ENCODE data around the gene FLNB. TPM values are rescaled to one million over a fixed set of nuclear protein-coding genes. Genes with fewer than 3 reads are reported as not detected.
A peak's percentile ranks its signal among the peaks of the same experiment; 100 is the strongest.

The FLNB gene
- total and polyA plus RNA-seq, 2 of the 13 experiments (the other 11 are each of a cell fraction or from before 2014, with no cell fraction given), result 106 to 130 TPM

DNA sequence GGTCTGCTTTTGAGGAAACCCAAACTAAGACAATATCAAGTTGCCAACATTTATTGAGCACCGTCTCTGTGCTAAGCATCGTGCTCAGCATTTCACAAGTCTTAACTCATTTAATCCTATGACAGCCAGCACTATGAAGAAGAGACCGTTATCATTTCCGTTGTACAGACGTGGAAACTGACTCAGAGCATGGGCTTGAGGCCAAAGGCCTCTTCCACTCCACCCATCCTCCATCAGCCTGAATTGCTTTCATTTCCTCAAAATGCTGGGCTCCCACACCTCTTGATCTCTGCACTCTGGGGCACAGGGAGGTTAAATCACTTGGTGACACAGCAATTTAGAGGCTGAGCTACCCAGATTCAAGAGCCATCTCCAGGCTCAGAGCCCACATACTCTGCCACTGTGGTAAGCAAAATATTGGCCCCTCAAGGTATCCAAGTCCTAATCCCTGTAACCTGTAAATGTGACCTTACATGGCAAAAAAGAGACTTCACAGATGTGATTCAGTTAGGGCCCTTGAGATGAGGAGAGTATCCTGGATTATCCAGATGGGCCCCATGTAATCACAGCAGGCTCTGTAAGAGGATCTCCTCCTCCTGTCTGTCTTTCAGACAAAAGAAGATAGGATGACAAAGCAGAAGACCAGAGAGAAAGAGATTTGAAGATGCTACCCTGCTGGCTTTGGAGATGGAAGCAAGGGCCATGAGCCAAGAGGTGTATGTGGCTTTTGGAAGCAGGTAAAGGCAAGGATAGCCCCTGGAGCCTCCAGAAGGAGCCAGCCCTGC, 24.3 kb upstream of the FLNB start (continued):
- TF ChIP-seq ZBTB43 (CRISPR knock-in tag; conservative IDR thresholded peaks at IDR 0.05), result 0 out of 2 replicates have a peak, but pooled peaks have one; percentile 55
- TF ChIP-seq ZFX (CRISPR knock-in tag; IDR thresholded peaks at IDR 0.05; ENCODE audit: low read depth), result peak; percentile 24; the same call in 1 of the 2 replicates
- TF ChIP-seq FUBP1 (CRISPR knock-in tag; IDR thresholded peaks at IDR 0.05; ENCODE audit: borderline replicate concordance), result no peak
- peak; percentile 64 for TF ChIP-seq PHF21A (CRISPR knock-in tag; IDR thresholded peaks at IDR 0.05)
- TF ChIP-seq FOSL2 (CRISPR knock-in tag; IDR thresholded peaks at IDR 0.05), result peak; percentile 88
- TF ChIP-seq ZBTB7B (CRISPR knock-in tag; IDR thresholded peaks at IDR 0.05), result peak; percentile 45; the same call in 1 of the 2 replicates
- no peak for TF ChIP-seq ZNF773 (CRISPR knock-in tag; IDR thresholded peaks at IDR 0.05; ENCODE audit: borderline replicate concordance)
- TF ChIP-seq ZFY (CRISPR knock-in tag; IDR thresholded peaks at IDR 0.05), result 0 out of 2 replicates have a peak, but pooled peaks have one; percentile 27
- TF ChIP-seq MBD4 (IDR thresholded peaks at IDR 0.05; ENCODE audit: borderline replicate concordance, low read length), result 0 out of 2 replicates have a peak, but pooled peaks have one; percentile 67
- TF ChIP-seq SALL1 (CRISPR knock-in tag; IDR thresholded peaks at IDR 0.05), result peak; percentile 46; the same call in 1 of the 2 replicates
- TF ChIP-seq RFXAP (CRISPR knock-in tag; IDR thresholded peaks at IDR 0.05; ENCODE audit: borderline replicate concordance), result 0 out of 2 replicates have a peak, but pooled peaks have one; percentile 27
- no peak for TF ChIP-seq MYNN (CRISPR knock-in tag; IDR thresholded peaks at IDR 0.05; ENCODE audit: low read depth)
- TF ChIP-seq SAP130 (CRISPR knock-in tag; IDR thresholded peaks at IDR 0.05; ENCODE audit: low read depth), result peak; percentile 83
- peak; percentile 65 for TF ChIP-seq HDAC1 (CRISPR knock-in tag; IDR thresholded peaks at IDR 0.05)
- peak; percentile 60; the same call in 1 of the 2 replicates for TF ChIP-seq SOX5 (CRISPR knock-in tag; IDR thresholded peaks at IDR 0.05; ENCODE audit: borderline replicate concordance)
- no peak for TF ChIP-seq SETDB1 (CRISPR knock-in tag; IDR thresholded peaks at IDR 0.05; ENCODE audit: borderline replicate concordance)
- no peak for TF ChIP-seq CBX2 (IDR thresholded peaks at IDR 0.05; ENCODE audit: low read depth, low read length)
- TF ChIP-seq CBX2 (CRISPR knock-in tag; IDR thresholded peaks at IDR 0.05; ENCODE audit: low read depth), result no peak
- TF ChIP-seq HDAC2 (CRISPR knock-in tag; IDR thresholded peaks at IDR 0.05), result peak; percentile 64; the same call in 1 of the 2 replicates
- TF ChIP-seq HNF4G (IDR thresholded peaks at IDR 0.05; ENCODE audit: borderline replicate concordance, low read depth, low read length), result peak; percentile 63; the same call in 1 of the 2 replicates
- TF ChIP-seq HNF4G (CRISPR knock-in tag; IDR thresholded peaks at IDR 0.05; ENCODE audit: borderline replicate concordance, low read depth), result peak; percentile 70; the same call in 1 of the 2 replicates
- no peak for TF ChIP-seq ZNF562 (CRISPR knock-in tag; IDR thresholded peaks at IDR 0.05; ENCODE audit: borderline replicate concordance)
- TF ChIP-seq HNF4A (CRISPR knock-in tag; IDR thresholded peaks at IDR 0.05), result peak; percentile 82
- no peak for TF ChIP-seq ZNF761 (CRISPR knock-in tag; conservative IDR thresholded peaks at IDR 0.05)
- TF ChIP-seq, protein P1, sequence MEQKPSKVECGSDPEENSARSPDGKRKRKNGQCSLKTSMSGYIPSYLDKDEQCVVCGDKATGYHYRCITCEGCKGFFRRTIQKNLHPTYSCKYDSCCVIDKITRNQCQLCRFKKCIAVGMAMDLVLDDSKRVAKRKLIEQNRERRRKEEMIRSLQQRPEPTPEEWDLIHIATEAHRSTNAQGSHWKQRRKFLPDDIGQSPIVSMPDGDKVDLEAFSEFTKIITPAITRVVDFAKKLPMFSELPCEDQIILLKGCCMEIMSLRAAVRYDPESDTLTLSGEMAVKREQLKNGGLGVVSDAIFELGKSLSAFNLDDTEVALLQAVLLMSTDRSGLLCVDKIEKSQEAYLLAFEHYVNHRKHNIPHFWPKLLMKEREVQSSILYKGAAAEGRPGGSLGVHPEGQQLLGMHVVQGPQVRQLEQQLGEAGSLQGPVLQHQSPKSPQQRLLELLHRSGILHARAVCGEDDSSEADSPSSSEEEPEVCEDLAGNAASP (CRISPR knock-in tag; IDR thresholded peaks at IDR 0.05; ENCODE audit: borderline replicate concordance), result peak; percentile 15; the same call in 1 of the 2 replicates
- peak; percentile 60 for TF ChIP-seq ZNF501 (CRISPR knock-in tag; IDR thresholded peaks at IDR 0.05)
